AG10803 (cell line): ENCODE results near the gene IGFBP4.

Source experiments
- DNase-seq: peaks from one replicate; pipeline ENCODE4 v3.0.0; 2010; ENCODE audit warnings: low read depth
- H3K4me3 ChIP-seq: 2 replicates; pipeline ENCODE4 v1.5.1; 2011; ENCODE audit warnings: mild to moderate bottlenecking, low read length, control low read depth
- CTCF ChIP-seq: conservative IDR thresholded peaks from 2 replicates; pipeline ENCODE4 v1.5.1; 2011; ENCODE audit warnings: mild to moderate bottlenecking, low read length, control low read depth, inconsistent platforms

IGFBP4 gene

GRCh38 chr17:40460968-40461731 is 17.9 kb downstream of the IGFBP4 start:
- DNase-seq, result peak; percentile 75
- no peak overlapping the region for H3K4me3 ChIP-seq
- TF ChIP-seq CTCF, result no peak

GRCh38 chr17:40461732-40462342 is 18.6 kb downstream of the IGFBP4 start:
- peak; percentile 68 for DNase-seq
- H3K4me3 ChIP-seq, result no peak overlapping the region
- no peak for TF ChIP-seq CTCF

GRCh38 chr17:40462343-40463121 is 19.3 kb downstream of the IGFBP4 start:
- TF ChIP-seq CTCF, result no peak
- no peak overlapping the region for H3K4me3 ChIP-seq
- DNase-seq, result no peak

GRCh38 chr17:40463122-40463550 is 19.9 kb downstream of the IGFBP4 start:
- DNase-seq, result no peak
- H3K4me3 ChIP-seq, result no peak overlapping the region

GRCh38 chr17:40464392-40464855 is 21.2 kb downstream of the IGFBP4 start:
- TF ChIP-seq CTCF, result no peak
- no peak overlapping the region for H3K4me3 ChIP-seq
- DNase-seq, result no peak

More at GRCh38 chr17:40463122-40463550, 19.9 kb downstream of the IGFBP4 start:
- TF ChIP-seq CTCF, result no peak

GRCh38 chr17:40466298-40466971 is 23.2 kb downstream of the IGFBP4 start:
- DNase-seq, result no peak
- H3K4me3 ChIP-seq, result no peak overlapping the region
- no peak for TF ChIP-seq CTCF
